Thyroid gland (tissue), 4 donors: Measurements from ENCODE around the gene SESN3.

Experiments
- CTCF ChIP-seq, 6 experiments: fragments of 200-600 bp in 3 of 6; fragments of 450-650 bp in 3 of 6; sonication (generic) in 3 of 6; IDR thresholded peaks; one replicate each; pipeline ENCODE4 v1.5.1; 2016 to 2019; ENCODE audit warnings: antibody characterized with exemption in 6 of 6, mild to moderate bottlenecking in 2 of 6, inconsistent platforms in 1 of 6, moderate library complexity in 1 of 6
- POLR2A ChIP-seq, 2 donors: fragments of 450-650 bp; IDR thresholded peaks; one replicate each; pipeline ENCODE4 v1.6.1; 2017; ENCODE audit warnings: antibody characterized with exemption in 2 of 2, mild to moderate bottlenecking in 2 of 2, moderate library complexity in 1 of 2

- peak in 3 of 6 experiments; percentile 15 to 40 (median 18) for TF ChIP-seq CTCF (IDR thresholded peaks at IDR 0.05)
- peak in 1 of 2 donors; percentile 90 for TF ChIP-seq POLR2A (IDR thresholded peaks at IDR 0.05)
These were observed at the start of gene SESN3 for GRCh38 chr11:95231127-95231880.
